HUES64 (cell line): Measurements from ENCODE around the gene RGS6.

Source experiments
- H3K27ac ChIP-seq: 2 replicates; pipeline ENCODE4 v1.7.0; 2013; ENCODE audit warnings: low read depth, low read length, inconsistent platforms
- H3K27me3 ChIP-seq: 2 replicates; pipeline ENCODE4 v1.6.1; 2013; ENCODE audit warnings: mild to moderate bottlenecking, low read length; ENCODE audit not compliant: insufficient read depth
- H3K36me3 ChIP-seq: 2 replicates; pipeline ENCODE4 v1.6.1; 2013; ENCODE audit warnings: mild to moderate bottlenecking, low read length; ENCODE audit not compliant: insufficient read depth
- H3K4me1 ChIP-seq: 2 replicates; pipeline ENCODE4 v1.6.1; 2013; ENCODE audit warnings: mild to moderate bottlenecking, low read length, moderate library complexity; ENCODE audit not compliant: insufficient read depth
- H3K4me3 ChIP-seq: 2 replicates; pipeline ENCODE4 v1.5.1; 2013; ENCODE audit warnings: mild to moderate bottlenecking, low read length, moderate library complexity
- H3K9ac ChIP-seq: 2 replicates; pipeline ENCODE4 v1.6.1; 2013; ENCODE audit warnings: mild to moderate bottlenecking, low read depth, low read length
- H3K9me3 ChIP-seq: 2 replicates; pipeline ENCODE4 v1.6.1; 2013; ENCODE audit warnings: low read depth, low read length; ENCODE audit not compliant: insufficient read depth
- WGBS: fragments of 150-250, 120-280 bp; methylation state at CpG from one replicate; pipeline ENCODE4 v1.1.7; 2013; ENCODE audit warnings: missing lambda C conversion rate; 5-methylcytosine and 5-hydroxymethylcytosine counted together

Gene RGS6

DNA sequence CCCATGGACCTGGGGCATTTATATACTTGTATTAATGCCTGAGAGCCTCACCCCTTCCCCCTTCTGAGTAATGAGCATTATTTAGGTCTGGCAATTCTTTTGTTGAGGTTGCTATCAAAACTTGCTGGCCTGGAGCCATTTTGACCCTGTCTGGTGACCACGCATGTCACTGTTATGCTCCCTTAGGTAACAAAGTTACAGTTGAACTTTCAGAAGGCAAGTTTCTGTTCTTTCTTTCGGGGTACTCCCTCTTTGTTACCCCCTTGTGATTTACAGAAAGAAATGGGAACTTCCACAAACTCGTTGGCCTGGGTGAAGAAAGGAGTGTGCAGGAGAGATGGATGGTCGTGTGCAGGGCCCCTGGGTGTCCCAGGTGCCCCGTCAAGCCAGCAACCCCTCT is 656.3 kb downstream of the RGS6 start:
- H3K36me3 ChIP-seq: no peaks in the 10 kb centered on the region
- WGBS: 96% methylated on average over 5 of the region's 5 CpGs
- H3K27ac ChIP-seq: no peak overlapping the region
- no peaks in the 10 kb centered on the region for H3K4me1 ChIP-seq
- H3K9me3 ChIP-seq: no peaks in the 10 kb centered on the region
- H3K9ac ChIP-seq: no peak overlapping the region
- no peak overlapping the region for H3K4me3 ChIP-seq
- H3K27me3 ChIP-seq: no peaks in the 10 kb centered on the region

GRCh38 chr14:72589652-72590051 is 657.4 kb downstream of the RGS6 start:
- Histone ChIP-seq H3K4me1 (no peaks in the 10 kb centered on the region), H3K36me3 (no peaks in the 10 kb centered on the region), H3K9me3 (no peaks in the 10 kb centered on the region), H3K27me3 (no peaks in the 10 kb centered on the region), H3K9ac (no peak overlapping the region), H3K4me3 (no peak overlapping the region), H3K27ac (no peak overlapping the region)

- no peaks in the 10 kb centered on the region for H3K4me1 ChIP-seq
- H3K9ac ChIP-seq: no peak overlapping the region
- 93% methylated on average over 6 of the region's 7 CpGs for WGBS
- H3K9me3 ChIP-seq: no peaks in the 10 kb centered on the region
- H3K27ac ChIP-seq: no peak overlapping the region
- no peaks in the 10 kb centered on the region for H3K27me3 ChIP-seq
- H3K4me3 ChIP-seq: no peak overlapping the region
- H3K36me3 ChIP-seq: no peaks in the 10 kb centered on the region
Observed at GRCh38 chr14:72590577-72590976, 658.3 kb downstream of the RGS6 start.

DNA sequence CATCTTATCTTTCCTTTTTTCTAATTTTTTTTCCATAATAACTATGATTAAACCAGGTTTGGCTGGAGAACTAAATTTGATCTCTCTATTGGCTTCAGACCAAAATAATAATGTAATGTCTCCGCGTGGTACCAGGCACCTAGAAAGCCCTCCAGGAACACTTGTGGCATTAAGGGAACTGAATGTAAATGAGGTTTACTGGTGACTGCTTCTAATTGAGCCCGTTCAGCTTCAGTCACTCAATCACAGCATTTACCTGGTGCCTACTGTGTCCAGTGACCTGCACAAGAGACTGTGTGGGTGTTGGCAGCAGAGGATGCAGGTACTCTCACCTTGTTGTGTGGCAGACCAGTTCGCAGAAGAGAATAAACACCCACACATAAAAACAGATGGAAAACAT is 659.2 kb downstream of the RGS6 start:
- H3K9me3 ChIP-seq: no peaks in the 10 kb centered on the region
- H3K4me3 ChIP-seq: no peak overlapping the region
- 96% methylated on average over 4 of the region's 4 CpGs for WGBS
- H3K27ac ChIP-seq: no peak overlapping the region
- no peaks in the 10 kb centered on the region for H3K36me3 ChIP-seq
- H3K9ac ChIP-seq: no peak overlapping the region
- no peaks in the 10 kb centered on the region for H3K4me1 ChIP-seq
- no peaks in the 10 kb centered on the region for H3K27me3 ChIP-seq

DNA sequence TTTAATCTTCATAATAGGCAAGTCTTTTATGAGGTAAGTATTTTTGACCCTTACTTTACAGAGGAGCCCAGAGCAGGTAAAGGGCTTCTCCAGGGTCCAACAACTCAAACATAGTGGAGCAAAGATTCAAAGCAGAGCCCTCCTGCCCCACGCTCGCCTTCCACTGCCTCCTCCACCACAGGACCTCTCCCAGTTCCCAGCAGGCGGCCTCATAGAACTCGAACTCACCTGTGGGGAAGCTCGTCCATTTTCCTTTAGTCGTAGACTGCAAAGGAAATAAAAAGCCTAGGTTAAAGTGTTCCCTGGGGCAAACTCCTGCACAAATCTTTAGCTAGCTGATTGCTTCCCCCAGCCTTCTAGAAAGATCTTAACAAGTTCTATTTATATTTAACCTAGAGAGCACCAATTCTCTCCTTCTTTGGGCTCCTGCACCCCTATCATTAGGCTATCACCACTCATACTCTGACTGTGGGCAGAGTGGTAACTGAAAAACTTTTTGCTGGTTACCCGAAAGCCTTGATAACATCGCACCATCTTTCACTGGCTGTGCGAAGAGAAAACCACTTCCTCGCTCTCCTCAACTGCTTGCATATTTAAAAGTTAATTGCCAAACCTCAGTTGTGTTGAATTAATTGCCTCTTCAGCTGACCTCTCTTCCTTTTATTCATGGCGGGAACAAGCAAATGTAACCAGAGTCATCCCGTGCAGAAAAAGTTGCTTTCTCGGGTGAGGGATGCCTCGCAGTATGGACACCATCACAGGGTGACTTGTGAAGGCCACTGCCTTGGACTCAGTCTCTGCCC is 662.1 kb downstream of the RGS6 start:
- Histone ChIP-seq H3K27ac (no peak overlapping the region), H3K27me3 (no peaks in the 10 kb centered on the region), H3K36me3 (no peaks in the 10 kb centered on the region), H3K9me3 (no peaks in the 10 kb centered on the region), H3K4me3 (no peak overlapping the region), H3K4me1 (no peaks in the 10 kb centered on the region), H3K9ac (no peak overlapping the region)
- WGBS: 89% methylated on average over 14 of the region's 14 CpGs

DNA sequence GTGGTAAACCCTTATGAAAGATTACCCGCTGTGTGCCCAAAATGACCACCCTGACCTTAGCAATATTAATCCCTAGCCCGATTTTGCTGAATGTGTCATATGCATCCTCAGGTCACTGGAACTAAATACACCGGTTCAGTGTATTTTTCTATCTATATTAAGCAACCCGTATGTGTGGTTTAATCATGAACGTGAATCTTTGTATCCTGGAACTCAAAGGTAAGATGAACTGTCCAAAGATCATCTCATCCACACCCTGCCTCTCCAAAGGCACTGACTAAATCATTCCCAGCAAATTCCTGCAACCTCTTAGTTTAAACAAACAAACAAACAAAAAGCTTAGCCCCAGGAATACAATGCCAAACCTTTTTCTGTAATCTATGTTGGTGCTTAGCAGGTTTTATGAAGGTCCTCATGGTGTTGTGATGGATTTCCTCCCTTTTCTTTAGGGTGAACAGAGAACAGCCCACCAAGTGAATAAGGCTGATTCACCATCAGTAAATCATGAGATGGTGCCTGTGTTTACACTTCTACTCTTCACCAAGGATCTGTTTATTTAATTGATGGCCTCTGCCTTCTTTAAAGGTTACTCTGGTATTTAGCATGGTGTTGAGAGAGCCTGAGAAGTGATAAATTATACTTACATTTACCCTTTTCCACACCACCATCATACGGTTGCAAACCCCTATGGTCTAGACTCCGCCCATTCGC is 663.1 kb downstream of the RGS6 start:
- H3K9me3 ChIP-seq: no peaks in the 10 kb centered on the region
- H3K4me3 ChIP-seq: no peak overlapping the region
- H3K27ac ChIP-seq: no peak overlapping the region
- H3K27me3 ChIP-seq: no peaks in the 10 kb centered on the region
- H3K4me1 ChIP-seq: peaks cover 6% of the 10 kb centered on the region; the same call in 1 of the 2 replicates
- 93% methylated on average over 8 of the region's 8 CpGs for WGBS
- H3K36me3 ChIP-seq: no peaks in the 10 kb centered on the region
- H3K9ac ChIP-seq: no peak overlapping the region

GRCh38 chr14:72597252-72598233 is 665.3 kb downstream of the RGS6 start:
- H3K36me3 ChIP-seq: no peaks in the 10 kb centered on the region
- H3K9me3 ChIP-seq: no peaks in the 10 kb centered on the region
- H3K4me3 ChIP-seq: no peak overlapping the region
- H3K4me1 ChIP-seq: peaks cover 8% of the 10 kb centered on the region; the same call in 1 of the 2 replicates
- H3K27me3 ChIP-seq: no peaks in the 10 kb centered on the region
- WGBS: 78% methylated on average over 13 of the region's 16 CpGs
- H3K9ac ChIP-seq: no peak overlapping the region
- H3K27ac ChIP-seq: no peak overlapping the region

GRCh38 chr14:72598306-72598705 is 666.1 kb downstream of the RGS6 start:
- no peak overlapping the region for H3K27ac ChIP-seq
- no peak overlapping the region for H3K9ac ChIP-seq
- no peaks in the 10 kb centered on the region for H3K9me3 ChIP-seq
- no peaks in the 10 kb centered on the region for H3K27me3 ChIP-seq
- no peak overlapping the region for H3K4me3 ChIP-seq
- WGBS: 94% methylated on average over 5 of the region's 5 CpGs
- H3K4me1 ChIP-seq: peaks cover 8% of the 10 kb centered on the region; the same call in 1 of the 2 replicates
- H3K36me3 ChIP-seq: no peaks in the 10 kb centered on the region

- H3K4me1 ChIP-seq: peaks cover 8% of the 10 kb centered on the region; the same call in 1 of the 2 replicates
- H3K9ac ChIP-seq: no peak overlapping the region
- H3K9me3 ChIP-seq: no peaks in the 10 kb centered on the region
- no peak overlapping the region for H3K27ac ChIP-seq
- no peaks in the 10 kb centered on the region for H3K27me3 ChIP-seq
- WGBS: 73% methylated on average over 16 of the region's 16 CpGs
- no peaks in the 10 kb centered on the region for H3K36me3 ChIP-seq
- no peak overlapping the region for H3K4me3 ChIP-seq
Observed at GRCh38 chr14:72599579-72600470, 667.6 kb downstream of the RGS6 start.

- H3K4me3 ChIP-seq: no peak overlapping the region
- H3K36me3 ChIP-seq: no peaks in the 10 kb centered on the region
- no peak overlapping the region for H3K27ac ChIP-seq
- no peaks in the 10 kb centered on the region for H3K9me3 ChIP-seq
- H3K27me3 ChIP-seq: no peaks in the 10 kb centered on the region
- 66% methylated on average over 9 of the region's 9 CpGs for WGBS
- peaks cover 8% of the 10 kb centered on the region; the same call in 1 of the 2 replicates for H3K4me1 ChIP-seq
- no peak overlapping the region for H3K9ac ChIP-seq
Observed at GRCh38 chr14:72600551-72601330, 668.5 kb downstream of the RGS6 start.
